GM19043 (cell line): Measurements from ENCODE around the gene DGKI.

Experiments used
- ATAC-seq: cut with Tn5 transposase; IDR thresholded peaks from one replicate; pipeline ENCODE4 v1.9.1; 2021; ENCODE audit warnings: low read depth; ENCODE audit not compliant: unreplicated experiment

The DGKI gene

DNA sequence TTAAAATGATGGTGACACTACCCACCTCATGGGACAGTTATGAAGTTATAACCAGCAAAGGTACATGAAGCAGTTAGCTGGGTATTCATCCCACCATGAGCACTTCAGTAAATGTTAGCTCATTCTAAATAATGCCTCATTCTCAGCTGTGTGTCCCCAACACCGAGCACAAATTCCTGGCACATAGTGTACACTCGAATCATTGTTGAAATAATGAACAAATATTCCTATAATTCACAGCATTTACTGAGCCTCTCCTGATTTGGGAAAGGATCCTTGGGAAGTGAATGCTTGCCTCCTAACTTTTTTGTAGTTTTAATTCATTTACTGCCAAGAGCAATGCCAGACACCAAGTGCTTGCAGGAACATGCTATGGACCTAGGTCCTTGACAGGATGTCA lies 235.2 kb downstream of the DGKI start:
- no peak for ATAC-seq

DNA sequence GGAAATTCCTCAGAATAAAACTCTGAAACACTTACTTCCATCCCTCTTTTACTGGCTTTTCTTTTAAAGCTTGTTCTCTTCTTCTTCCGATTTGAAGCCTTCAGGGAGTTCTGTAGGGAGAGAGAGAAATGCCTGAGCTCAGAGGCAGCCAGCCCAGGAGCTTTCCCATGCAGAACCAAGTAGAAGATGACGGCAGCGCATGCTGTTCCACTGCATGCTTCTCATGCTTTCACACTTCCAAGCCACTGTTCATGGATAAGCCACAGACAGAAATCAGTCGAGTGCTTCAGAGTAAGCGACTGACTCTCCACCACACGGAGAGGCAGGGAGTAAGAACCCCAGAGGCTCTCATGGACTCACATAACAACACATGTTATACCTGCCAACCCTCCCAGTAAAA lies 237.3 kb downstream of the DGKI start:
- ATAC-seq, result no peak

DNA sequence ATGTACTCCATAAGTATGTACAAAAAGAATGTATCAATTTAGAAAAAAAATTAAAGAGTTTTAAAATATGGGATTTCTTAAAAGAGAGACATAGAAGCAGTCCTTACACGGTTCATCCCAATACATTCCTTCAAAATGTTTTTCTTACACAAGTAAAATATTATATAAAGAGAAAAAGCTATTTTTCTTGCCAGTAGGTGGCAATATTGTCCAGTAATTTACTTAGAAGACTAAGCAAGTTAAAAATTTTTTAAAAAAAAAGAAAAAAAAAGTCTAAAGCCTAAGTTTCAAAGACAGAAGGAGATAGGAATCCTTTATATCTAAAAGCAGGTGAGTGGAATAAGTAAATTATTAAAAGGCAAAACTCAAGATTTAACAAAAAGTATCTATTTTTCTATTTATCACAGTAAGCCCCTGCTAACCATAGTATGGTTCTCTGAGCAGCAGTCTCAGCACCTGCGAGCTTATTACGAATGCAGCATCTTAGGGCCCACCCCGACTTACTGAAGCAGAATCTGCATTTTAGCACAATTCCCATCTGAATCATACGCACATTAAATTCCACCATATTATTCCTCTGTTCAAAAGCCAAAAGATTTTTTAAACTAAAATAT lies 240.6 kb downstream of the DGKI start:
- ATAC-seq, result no peak

DNA sequence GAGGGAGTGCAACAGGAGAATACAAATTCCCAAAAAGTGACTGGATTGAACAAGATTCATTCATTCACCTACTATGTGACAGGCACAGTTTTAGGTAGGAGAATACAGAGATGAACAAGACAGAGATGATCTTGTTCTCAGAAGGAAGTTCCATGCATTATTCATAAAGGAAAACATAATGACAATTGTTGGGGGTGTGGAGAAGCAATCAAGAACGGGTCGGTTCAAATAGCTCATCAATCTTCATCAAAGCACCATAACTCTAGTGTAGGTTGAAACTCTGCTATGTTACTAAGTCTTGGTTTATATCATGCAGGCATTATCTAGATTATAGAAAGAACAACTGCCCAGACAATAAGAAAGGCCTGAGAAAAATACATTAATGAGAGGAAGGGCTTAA lies 243.7 kb downstream of the DGKI start:
- no peak for ATAC-seq

DNA sequence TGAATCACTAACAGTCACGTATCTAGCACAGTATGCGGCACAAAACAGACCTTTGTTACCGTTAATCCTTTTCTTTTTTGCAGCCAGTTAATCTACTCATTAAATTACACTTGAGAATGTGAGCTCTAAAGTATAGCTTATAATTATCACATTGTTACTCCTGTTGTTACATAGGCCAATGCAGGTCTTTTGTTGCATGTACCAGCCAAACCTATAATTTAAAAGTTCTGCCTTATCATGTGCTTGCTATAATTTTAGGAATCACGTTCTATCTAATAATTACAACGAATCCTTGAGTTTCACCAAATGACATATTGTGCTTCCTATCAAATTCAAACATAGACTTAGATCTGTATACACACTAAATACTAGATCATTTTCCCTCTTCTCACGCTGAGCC lies 245.1 kb downstream of the DGKI start:
- ATAC-seq, result no peak

DNA sequence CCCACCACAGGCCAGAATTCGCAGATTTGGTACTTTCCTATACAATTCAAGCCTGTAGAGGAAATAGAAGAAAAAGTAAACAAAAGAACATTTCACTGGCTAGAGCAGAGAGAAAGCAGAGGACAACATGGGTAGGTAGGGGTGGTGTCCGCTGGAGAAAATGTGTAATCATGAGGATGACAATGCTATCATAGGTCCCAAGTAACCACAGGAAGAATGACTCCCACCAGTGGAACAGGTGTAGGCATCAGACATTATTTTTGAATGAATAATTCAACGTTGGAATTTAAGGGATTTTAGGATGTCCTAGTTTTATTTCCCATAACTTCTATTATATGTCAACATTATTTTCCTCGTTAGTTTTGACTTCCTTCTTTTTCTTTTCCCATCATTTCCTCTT lies 248.9 kb downstream of the DGKI start:
- ATAC-seq, result no peak

DNA sequence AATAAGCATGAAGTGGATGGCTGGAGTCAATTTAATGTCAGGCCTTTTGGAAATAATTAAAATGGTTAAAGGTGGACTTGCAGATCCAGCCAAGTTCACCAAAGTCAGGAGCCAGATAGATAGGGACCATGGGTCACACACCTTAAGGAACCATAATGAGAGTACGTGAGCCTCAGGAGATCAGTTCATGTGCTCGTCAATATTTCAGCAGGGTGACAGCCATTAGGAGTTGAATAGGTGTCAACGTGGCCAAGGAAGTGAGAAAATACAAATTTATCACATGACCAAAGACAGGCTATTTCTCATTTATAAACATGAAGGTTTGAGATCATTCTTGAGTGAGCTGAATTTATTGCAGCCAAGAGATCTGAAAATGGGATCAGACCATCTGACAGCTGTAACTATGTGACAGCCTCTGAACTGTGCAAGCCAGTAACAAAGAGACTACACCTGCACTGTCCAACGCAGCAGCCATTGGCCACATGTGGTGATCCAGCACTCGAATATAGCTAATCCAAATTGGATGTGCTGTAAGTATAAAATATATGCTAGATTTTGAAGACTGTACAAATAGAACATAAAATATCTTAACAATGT lies 253.6 kb downstream of the DGKI start:
- ATAC-seq, result no peak

DNA sequence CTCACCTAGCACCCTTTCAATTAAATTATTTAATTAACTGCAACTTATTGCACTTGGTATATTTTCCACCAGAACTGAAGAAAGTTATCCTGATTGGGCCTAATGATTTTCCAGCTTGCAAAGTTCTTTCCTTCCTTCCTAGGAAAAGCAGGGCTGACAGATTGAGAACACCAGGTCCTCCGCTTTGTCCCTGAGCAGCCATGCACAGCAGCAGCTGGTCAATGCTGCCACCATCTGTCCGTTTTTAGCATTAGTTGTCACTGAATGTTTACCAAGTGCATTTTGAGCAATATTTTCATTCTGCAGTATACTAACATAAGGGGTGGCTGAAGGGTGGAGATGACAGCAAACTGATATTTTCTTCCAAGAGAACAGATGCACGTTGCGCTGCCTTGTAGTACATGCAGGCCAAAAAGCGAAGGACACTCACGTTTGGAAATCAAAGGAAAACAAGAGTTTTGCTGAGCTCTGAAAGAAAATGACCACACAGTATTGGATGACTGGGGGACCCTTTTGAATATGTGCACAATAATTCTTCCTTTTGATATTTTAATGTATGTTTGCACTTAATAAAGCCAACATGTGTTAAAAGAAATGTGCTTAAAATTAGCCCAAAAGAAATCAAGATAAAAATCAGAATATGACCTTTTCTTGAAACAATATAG lies 254.4 kb downstream of the DGKI start:
- peak; percentile 76 for ATAC-seq

DNA sequence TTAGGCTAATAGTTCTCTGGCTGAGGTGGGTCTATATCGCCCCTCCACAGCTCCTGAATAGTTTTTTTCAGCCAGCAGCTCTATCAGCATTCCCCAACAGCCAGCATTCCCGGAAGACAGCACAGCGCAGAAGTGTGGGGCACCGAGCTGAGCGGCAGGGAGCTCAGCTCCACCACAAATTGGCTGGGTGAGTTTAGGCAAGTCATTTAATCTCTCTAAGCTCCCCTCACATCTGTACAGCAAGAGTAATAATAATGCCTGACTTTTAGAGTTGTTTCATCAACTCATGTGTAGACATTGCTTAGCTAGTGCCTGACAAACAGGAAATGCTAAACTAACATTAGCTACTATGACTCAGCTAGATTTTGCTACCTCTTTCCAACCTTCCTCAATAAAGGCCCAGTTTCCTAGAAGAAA lies 255.3 kb downstream of the DGKI start:
- no peak for ATAC-seq

DNA sequence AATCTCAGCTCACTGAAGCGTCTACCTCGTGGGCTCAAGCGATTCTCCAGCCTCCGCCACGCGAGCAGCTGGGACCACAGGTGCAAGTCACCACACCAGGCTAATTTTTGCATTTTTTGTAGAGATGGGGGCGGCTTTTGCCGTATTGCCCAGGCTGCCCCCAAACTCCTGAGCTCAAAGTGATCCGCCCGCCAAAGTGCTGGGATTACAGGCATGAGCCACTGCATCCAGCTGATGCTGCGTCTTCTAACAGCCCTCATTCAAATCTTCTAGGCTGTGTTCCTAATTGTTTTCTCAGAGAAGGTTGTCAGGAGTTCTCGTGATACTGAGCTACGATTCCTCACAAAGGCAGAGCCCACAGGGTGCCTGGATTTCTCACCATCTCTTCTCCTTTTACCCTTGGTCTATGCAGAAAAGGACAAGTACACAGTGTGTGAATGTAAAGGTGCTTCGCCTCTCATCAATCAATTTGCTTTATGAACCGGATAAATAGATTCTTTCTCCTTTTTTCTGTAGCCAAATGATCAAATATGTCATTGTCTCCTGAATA lies 255.9 kb downstream of the DGKI start:
- no peak for ATAC-seq

DNA sequence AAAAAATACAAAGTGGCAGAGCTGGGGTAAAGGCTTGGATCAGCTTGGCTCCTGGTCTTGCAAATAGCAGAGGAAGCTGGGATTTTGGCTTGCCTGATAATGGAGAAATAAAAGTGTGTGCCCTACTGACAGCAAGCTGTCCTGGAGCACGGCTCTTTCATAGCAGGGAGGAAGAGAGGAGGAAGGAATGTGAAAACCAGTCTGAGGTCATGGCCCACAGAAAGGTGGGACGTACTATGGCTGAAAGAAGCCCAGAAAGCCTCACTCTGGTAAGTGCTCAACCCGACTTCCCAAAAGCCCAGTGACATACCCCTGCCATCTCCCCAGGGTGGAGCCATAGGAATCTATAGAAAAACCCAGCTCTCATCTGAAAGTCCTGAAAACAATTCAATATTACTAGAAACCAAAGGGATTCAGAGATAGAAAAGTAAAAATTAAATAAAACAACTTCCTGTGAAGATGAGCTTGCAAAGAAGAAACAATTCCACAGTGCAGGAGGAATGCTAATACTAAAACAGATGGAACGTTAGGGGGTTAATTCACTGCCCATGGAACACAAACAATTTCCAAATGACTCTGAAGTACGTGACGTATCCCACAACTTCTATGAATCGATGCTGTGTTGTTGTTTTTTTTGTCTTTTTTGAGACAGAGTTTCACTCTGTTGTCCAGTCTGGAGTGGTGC lies 256.6 kb downstream of the DGKI start:
- no peak for ATAC-seq

DNA sequence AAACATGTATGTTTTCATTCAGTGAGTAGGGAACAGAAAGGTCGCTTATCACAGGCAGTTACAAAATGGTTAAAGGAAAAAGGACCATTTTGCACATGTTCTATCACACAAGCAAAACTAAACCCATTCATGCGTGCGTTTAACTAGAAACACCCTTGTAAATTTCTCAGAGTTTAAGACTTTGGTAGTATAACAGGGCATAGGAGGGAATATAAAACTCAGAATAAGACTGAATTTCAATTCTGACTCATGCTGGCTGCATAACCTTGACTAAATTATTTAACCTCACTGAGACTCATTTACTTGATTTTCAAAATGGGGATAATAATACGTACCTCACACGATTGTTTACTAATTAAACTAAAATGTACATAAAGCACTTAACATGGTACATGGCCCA lies 259.4 kb downstream of the DGKI start:
- ATAC-seq, result no peak

DNA sequence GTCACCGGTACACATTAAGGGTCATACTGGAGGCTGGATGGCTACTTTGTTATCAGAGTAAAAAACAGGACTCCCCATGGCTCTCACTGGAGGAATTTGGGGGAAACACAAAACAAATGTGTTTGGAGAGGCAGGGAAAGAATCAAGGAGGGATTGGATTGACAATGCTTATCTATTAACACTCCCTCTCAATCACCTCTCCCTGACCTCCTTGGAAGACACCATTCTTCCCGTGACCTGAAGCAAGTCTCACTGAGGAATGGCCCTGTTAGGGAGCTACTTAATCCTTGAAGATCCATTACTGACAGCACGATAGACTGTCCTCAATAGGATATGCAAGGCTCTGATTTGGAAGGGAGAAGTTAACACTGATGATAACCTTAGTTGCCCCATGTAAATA lies 261.2 kb downstream of the DGKI start:
- no peak for ATAC-seq

DNA sequence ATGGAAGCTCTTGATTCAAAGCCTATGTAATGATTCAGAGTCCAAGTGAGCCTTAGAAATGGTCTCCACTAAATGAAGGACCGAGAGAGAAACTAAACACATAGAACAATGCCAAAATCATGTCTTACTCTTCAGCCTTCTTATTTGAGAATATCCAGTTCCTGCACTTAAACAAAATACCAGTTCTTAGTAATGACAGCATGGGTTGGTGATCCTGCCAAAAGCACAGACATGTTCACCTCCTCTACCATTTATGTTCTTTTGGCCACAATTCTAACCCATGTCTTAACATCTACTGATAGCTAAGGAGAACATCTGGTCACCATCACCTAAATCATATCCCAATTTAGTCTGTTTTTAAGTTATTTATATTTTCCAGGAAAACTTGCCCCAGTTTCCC lies 263.6 kb downstream of the DGKI start:
- ATAC-seq, result no peak

DNA sequence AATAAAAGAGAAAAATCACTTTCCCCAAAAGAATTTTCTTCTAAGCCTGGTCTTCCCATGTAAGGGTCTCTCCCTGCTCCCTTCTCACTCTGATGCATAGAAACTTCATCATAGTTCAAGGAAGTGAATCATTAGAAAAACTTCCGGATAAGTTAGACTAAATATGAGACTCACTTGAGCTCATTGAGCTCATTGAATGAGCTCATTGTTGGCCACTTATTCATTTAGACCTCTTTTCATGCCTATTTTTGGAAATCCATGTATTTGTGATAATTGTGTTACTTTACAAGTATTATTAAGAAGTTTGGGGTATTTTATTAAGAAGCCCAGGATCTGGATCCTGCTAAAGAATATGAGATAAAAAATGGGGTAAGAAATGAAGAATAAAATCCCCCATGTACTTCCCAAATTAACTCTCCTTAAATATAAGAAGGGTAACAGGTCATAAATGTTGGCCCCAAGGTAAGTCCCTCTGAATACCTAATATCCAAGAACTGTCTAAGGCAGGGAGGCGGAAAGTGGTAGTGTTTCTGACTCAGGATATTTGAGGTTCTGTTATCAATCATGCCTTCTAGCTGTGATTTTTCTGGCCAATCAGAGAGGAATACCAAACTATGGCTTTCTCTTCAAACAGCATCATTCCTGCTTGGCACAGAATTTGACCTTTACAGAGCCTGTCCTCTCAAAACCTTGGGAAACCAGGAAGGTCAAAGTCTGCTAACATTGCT lies 266.7 kb downstream of the DGKI start:
- ATAC-seq, result no peak

DNA sequence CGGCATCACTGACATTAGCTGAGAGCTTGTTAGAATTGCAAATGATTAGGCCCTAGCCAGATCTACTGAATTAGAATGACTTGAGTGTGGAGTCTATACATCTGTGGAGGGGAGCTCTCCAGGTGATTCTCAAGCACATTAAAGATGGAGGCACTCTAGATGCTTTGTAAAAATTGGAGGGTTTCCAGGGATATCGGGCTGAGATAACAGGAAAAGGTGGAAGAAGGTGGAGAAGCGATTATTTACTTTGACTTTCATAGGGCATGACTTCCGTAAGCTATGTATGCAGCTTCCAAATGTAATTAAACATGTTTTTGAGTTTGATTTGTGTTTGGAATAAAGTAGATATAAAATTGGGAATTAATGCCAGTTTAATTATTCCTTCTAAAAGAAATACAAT lies 268.2 kb downstream of the DGKI start:
- no peak for ATAC-seq

DNA sequence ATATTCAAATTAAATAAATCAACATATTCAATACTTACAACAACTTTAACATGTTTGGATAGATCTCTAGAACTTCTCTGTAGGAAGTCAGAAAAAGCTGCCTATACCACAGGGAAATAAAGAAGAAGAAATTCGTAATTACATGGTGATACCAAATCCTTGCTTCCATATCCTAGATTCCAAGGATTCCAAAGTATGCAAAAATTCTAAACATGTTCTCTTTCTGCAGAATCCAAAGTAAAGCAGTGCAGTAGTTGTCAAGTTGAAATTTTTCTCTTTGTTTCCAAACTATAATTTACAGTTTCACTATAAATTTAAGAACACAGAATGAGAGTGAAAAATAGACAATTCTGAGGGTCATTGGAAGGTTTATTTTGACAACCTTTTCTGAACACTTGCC lies 269.6 kb downstream of the DGKI start:
- no peak for ATAC-seq

DNA sequence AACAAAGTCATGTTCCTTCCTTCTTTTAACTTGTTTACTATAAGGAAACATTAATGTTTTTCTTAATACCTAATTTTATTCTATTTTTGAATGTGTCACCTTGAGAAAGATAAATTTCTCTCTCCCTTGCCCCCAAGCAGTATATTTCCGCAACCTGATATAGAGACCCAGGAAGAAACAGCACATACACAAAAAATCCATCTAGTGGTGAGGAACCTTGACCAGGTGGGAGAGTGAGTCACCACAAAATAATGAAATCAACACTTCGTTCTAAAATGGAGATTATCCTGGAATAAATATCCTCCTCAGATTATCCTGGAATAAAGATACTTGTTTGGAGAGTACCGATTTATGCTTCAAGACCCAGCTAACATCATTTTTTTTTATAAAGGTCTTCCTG lies 270.3 kb downstream of the DGKI start:
- ATAC-seq, result no peak

DNA sequence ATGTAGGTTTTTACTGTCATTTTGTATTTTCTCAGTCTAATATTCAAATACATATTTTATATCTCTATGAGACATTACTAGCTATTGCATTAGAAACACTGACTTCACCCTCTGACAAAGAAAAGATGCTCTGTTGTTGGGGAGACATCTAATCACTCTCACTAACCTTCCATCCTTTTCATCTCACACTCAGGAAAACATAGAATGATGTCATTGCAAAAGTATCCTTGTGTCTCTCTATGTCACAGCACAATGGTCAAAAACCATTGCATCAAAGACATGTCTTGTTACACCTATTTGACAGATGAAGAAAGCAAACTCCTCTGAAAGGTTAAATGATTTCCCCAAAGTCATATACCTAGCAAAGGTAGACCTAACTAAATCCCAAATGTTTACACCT lies 272.0 kb downstream of the DGKI start:
- ATAC-seq, result no peak

DNA sequence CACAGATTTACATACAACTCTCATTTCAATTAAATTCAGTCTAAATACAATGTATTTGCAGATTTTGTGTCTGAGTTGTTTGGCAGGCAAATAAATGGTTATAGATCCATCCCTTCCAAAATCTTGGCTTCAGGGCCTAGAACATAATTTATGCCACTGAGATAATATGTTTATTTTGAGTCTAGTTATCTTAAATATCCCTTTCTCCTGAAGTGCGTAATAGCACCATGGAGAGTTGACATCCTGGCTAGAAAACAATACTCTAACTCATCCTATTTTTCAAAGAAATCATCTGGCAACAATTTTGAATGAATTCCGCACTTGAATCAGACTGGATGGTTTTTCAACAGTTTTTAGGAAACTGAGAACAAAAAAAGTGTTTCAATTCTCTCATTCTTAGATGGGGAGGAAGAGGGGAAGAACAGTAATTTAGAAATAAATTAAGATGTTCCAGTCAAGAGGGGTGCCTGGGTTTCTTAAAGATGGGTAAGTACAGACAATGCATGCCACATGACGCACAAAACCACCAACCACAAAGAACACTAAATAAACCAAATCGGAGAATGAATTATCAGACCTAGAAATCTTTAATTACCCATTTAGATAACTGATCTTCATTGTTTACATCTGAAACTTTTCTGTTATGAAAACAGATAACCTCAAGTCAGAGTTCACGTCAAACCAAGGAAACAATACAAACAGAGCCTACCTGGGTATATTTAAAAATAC lies 274.6 kb downstream of the DGKI start:
- ATAC-seq, result no peak
